Trophoblast cell (in vitro differentiated cells and primary cell): ENCODE measurements around the gene NDC80.

Experiments used
- DNase-seq, 2 donors: peaks; one replicate each; pipeline ENCODE4 v3.0.0-alpha.2; 2016
- H2AFZ ChIP-seq: 2 replicates; pipeline ENCODE4 v1.6.1; 2013; ENCODE audit warnings: low read length, moderate library complexity, mild to moderate bottlenecking; ENCODE audit not compliant: insufficient read depth, poor library complexity
- H2AK5ac ChIP-seq: 2 replicates; pipeline ENCODE4 v1.6.1; 2013; ENCODE audit warnings: mild to moderate bottlenecking, low read length
- H2BK120ac ChIP-seq: 2 replicates; pipeline ENCODE4 v1.6.1; 2013; ENCODE audit warnings: low read length, mild to moderate bottlenecking, moderate library complexity; ENCODE audit not compliant: insufficient read depth, poor library complexity
- H2BK12ac ChIP-seq: 2 replicates; pipeline ENCODE4 v1.6.1; 2013; ENCODE audit warnings: mild to moderate bottlenecking, low read length, moderate library complexity
- H2BK5ac ChIP-seq: 2 replicates; pipeline ENCODE4 v1.6.1; 2013; ENCODE audit warnings: low read length, low read depth, moderate library complexity, mild to moderate bottlenecking; ENCODE audit not compliant: poor library complexity
- H3K14ac ChIP-seq: 2 replicates; pipeline ENCODE4 v1.6.1; 2013; ENCODE audit warnings: mild to moderate bottlenecking, low read length
- H3K18ac ChIP-seq: 2 replicates; pipeline ENCODE4 v1.6.1; 2013; ENCODE audit warnings: mild to moderate bottlenecking, low read length
- H3K23ac ChIP-seq: 2 replicates; pipeline ENCODE4 v1.6.1; 2013; ENCODE audit warnings: low read length
- H3K27ac ChIP-seq: 2 replicates; pipeline ENCODE4 v1.5.1; 2013; ENCODE audit warnings: low read depth, mild to moderate bottlenecking, inconsistent platforms, low read length, moderate library complexity
- H3K27me3 ChIP-seq: 2 replicates; pipeline ENCODE4 v1.6.1; 2013; ENCODE audit warnings: inconsistent platforms, mild to moderate bottlenecking, low read length, moderate library complexity; ENCODE audit not compliant: insufficient read depth
- H3K36me3 ChIP-seq, 2 experiments: 1 replicate in 1 of 2; 2 replicates in 1 of 2; pipeline ENCODE4 v1.6.1; 2013; ENCODE audit warnings: low read length in 2 of 2, mild to moderate bottlenecking in 2 of 2, moderate library complexity in 1 of 2; ENCODE audit not compliant: insufficient read depth in 2 of 2, control insufficient read depth in 1 of 2
- H3K4ac ChIP-seq: 2 replicates; pipeline ENCODE4 v1.6.1; 2013; ENCODE audit warnings: low read depth, mild to moderate bottlenecking, low read length, moderate library complexity
- H3K4me1 ChIP-seq, 2 experiments: 1 replicate in 1 of 2; 2 replicates in 1 of 2; pipeline ENCODE4 v1.6.1; 2013; ENCODE audit warnings: low read length in 2 of 2, mild to moderate bottlenecking in 2 of 2, moderate library complexity in 1 of 2; ENCODE audit not compliant: insufficient read depth in 2 of 2, control insufficient read depth in 1 of 2
- H3K4me2 ChIP-seq: 2 replicates; pipeline ENCODE4 v1.6.1; 2013; ENCODE audit warnings: inconsistent platforms, mild to moderate bottlenecking, low read length, moderate library complexity
- H3K4me3 ChIP-seq: 2 replicates; pipeline ENCODE4 v1.5.1; 2013; ENCODE audit warnings: mild to moderate bottlenecking, low read depth, low read length, inconsistent platforms
- H3K79me1 ChIP-seq: one replicate; pipeline ENCODE4 v1.6.1; 2013; ENCODE audit warnings: low read length
- H3K79me2 ChIP-seq: 2 replicates; pipeline ENCODE4 v1.6.1; 2013; ENCODE audit warnings: low read length, mild to moderate bottlenecking; ENCODE audit not compliant: control insufficient read depth, insufficient read depth, poor library complexity
- H3K9ac ChIP-seq: 2 replicates; pipeline ENCODE4 v1.6.1; 2013; ENCODE audit warnings: mild to moderate bottlenecking, low read length
- H3K9me3 ChIP-seq: 2 replicates; pipeline ENCODE4 v1.6.1; 2013; ENCODE audit warnings: low read depth, mild to moderate bottlenecking, control low read depth, inconsistent platforms, low read length; ENCODE audit not compliant: insufficient read depth
- H4K12ac ChIP-seq: 2 replicates; pipeline ENCODE4 v1.6.1; 2013; ENCODE audit warnings: low read depth, mild to moderate bottlenecking, low read length, moderate library complexity
- H4K8ac ChIP-seq: 2 replicates; pipeline ENCODE4 v1.6.1; 2013; ENCODE audit warnings: low read depth, mild to moderate bottlenecking, low read length, moderate library complexity
- H4K91ac ChIP-seq: one replicate; pipeline ENCODE4 v1.6.1; 2013; ENCODE audit warnings: low read depth, mild to moderate bottlenecking, low read length, moderate library complexity
- WGBS: extraction: QIAGEN DNeasy Blood & Tissue Kit; methylation state at CpG from one replicate; pipeline ENCODE4 v1.1.7; 2013; ENCODE audit warnings: missing lambda C conversion rate; ENCODE audit not compliant: insufficient read length, insufficient coverage; ENCODE audit errors: extremely low coverage; 5-methylcytosine and 5-hydroxymethylcytosine counted together

NDC80 gene

GRCh38 chr18:2529154-2529553 lies 42.2 kb upstream of the NDC80 start:
- no peaks in the 10 kb centered on the region for H3K79me1 ChIP-seq
- H3K4ac ChIP-seq: no peak overlapping the region
- H3K4me3 ChIP-seq: no peak overlapping the region
- no peak overlapping the region for H3K27ac ChIP-seq
- H4K91ac ChIP-seq: no peak overlapping the region
- peak; percentile 76 to 87 for DNase-seq
- no peak overlapping the region for H3K9ac ChIP-seq
- 100% methylated on average over 2 of the region's 7 CpGs for WGBS
- H3K4me2 ChIP-seq: no peak overlapping the region
- no peaks in the 10 kb centered on the region for H3K79me2 ChIP-seq
- H3K27me3 ChIP-seq: no peaks in the 10 kb centered on the region
- H3K18ac ChIP-seq: no peak overlapping the region
- no peaks in the 10 kb centered on the region for H3K36me3 ChIP-seq
- H3K23ac ChIP-seq: no peak overlapping the region
- no peak overlapping the region for H2BK120ac ChIP-seq
- no peak overlapping the region for H2BK12ac ChIP-seq
- peaks cover 2 to 4% of the 10 kb centered on the region in 2 experiments for H3K4me1 ChIP-seq
- H2AFZ ChIP-seq: no peak overlapping the region
- no peak overlapping the region for H2AK5ac ChIP-seq
- H3K9me3 ChIP-seq: peaks cover 2% of the 10 kb centered on the region
- H3K14ac ChIP-seq: no peak overlapping the region
- no peak overlapping the region for H4K8ac ChIP-seq
- H4K12ac ChIP-seq: no peak overlapping the region
- no peak overlapping the region for H2BK5ac ChIP-seq

- Histone ChIP-seq H4K8ac (no peak overlapping the region), H3K4ac (no peak overlapping the region), H2BK5ac (no peak overlapping the region), H3K36me3 (no peaks in the 10 kb centered on the region), H3K27me3 (no peaks in the 10 kb centered on the region), H3K79me1 (no peaks in the 10 kb centered on the region), H3K27ac (no peak overlapping the region), H4K91ac (no peak overlapping the region), H2BK120ac (no peak overlapping the region), H3K4me3 (no peak overlapping the region), H3K9me3 (peaks cover 2% of the 10 kb centered on the region), H3K79me2 (no peaks in the 10 kb centered on the region), H3K4me2 (no peak overlapping the region), H3K14ac (no peak overlapping the region), H2AK5ac (no peak overlapping the region), H3K4me1 (peaks cover 2 to 9% of the 10 kb centered on the region in 2 experiments), H2BK12ac (no peak overlapping the region), H2AFZ (no peak overlapping the region), H4K12ac (no peak overlapping the region), H3K9ac (no peak overlapping the region), H3K18ac (no peak overlapping the region), H3K23ac (no peak overlapping the region)
- DNase-seq: no peak
- no CpG with 5 or more reads among the region's 2 CpGs for WGBS
These were observed 39.6 kb upstream of the NDC80 start for GRCh38 chr18:2531751-2532150.

- DNase-seq: peak in 1 of 2 donors; percentile 44
- no peak overlapping the region for H4K12ac ChIP-seq
These were observed 38.6 kb upstream of the NDC80 start for GRCh38 chr18:2532797-2533196.

GRCh38 chr18:2534906-2535305 lies 36.5 kb upstream of the NDC80 start:
- Histone ChIP-seq H4K91ac (no peak overlapping the region), H2BK5ac (no peak overlapping the region), H2BK12ac (no peak overlapping the region), H2AFZ (no peak overlapping the region), H3K4ac (no peak overlapping the region), H3K36me3 (no peaks in the 10 kb centered on the region), H3K27me3 (no peaks in the 10 kb centered on the region), H2BK120ac (no peak overlapping the region), H3K9me3 (peaks cover 2% of the 10 kb centered on the region), H3K23ac (no peak overlapping the region), H3K27ac (no peak overlapping the region), H3K18ac (no peak overlapping the region), H3K9ac (no peak overlapping the region), H4K8ac (no peak overlapping the region), H4K12ac (no peak overlapping the region), H3K4me2 (no peak overlapping the region), H3K14ac (no peak overlapping the region), H2AK5ac (no peak overlapping the region), H3K4me1 (peaks cover 0 to 5% of the 10 kb centered on the region in 2 experiments), H3K4me3 (no peak overlapping the region), H3K79me1 (no peaks in the 10 kb centered on the region), H3K79me2 (no peaks in the 10 kb centered on the region)
- DNase-seq: no peak
- WGBS: no CpG with 5 or more reads among the region's 1 CpG

More at GRCh38 chr18:2532797-2533196, 38.6 kb upstream of the NDC80 start:
- Histone ChIP-seq H3K18ac (no peak overlapping the region), H3K9me3 (peaks cover 2% of the 10 kb centered on the region), H3K4me1 (peaks cover 2 to 9% of the 10 kb centered on the region in 2 experiments), H2BK120ac (no peak overlapping the region), H3K9ac (no peak overlapping the region), H2BK12ac (no peak overlapping the region), H3K14ac (no peak overlapping the region), H3K79me2 (no peaks in the 10 kb centered on the region), H2AK5ac (no peak overlapping the region), H3K4me3 (no peak overlapping the region), H4K8ac (no peak overlapping the region), H2BK5ac (no peak overlapping the region), H3K79me1 (no peaks in the 10 kb centered on the region), H3K23ac (no peak overlapping the region), H3K4me2 (no peak overlapping the region), H3K4ac (no peak overlapping the region), H2AFZ (no peak overlapping the region), H3K27me3 (no peaks in the 10 kb centered on the region), H4K91ac (no peak overlapping the region), H3K27ac (no peak overlapping the region), H3K36me3 (no peaks in the 10 kb centered on the region)
- WGBS: no CpG with 5 or more reads among the region's 2 CpGs
